Loucy (cell line): ENCODE data around the gene CCDC102B.
"Not testable (repeated sequence)": the region's sequence is repeated elsewhere in the genome, so short reads cannot be mapped to it uniquely, and the experiment has no call there.

ENCODE experiments used
- CTCF ChIP-seq: fragments of 200-600 bp; sonication (generic); conservative IDR thresholded peaks from 2 replicates; pipeline ENCODE4 v1.5.1; 2014; ENCODE audit warnings: mild to moderate bottlenecking, antibody characterized with exemption, low read length
- EZH2phosphoT487 ChIP-seq: fragments of 200-600 bp; IDR thresholded peaks from 2 replicates; pipeline ENCODE4 v1.6.1; 2018; ENCODE audit warnings: antibody characterized with exemption, mild to moderate bottlenecking, moderate library complexity, borderline replicate concordance

GRCh38 chr18:68790290-68790689 lies 7.6 kb upstream of the CCDC102B start:
- TF ChIP-seq CTCF, EZH2phosphoT487: not testable (repeated sequence)
